Measurements from ENCODE around the gene SMG7.
A peak's percentile ranks its signal among the peaks of the same experiment; 100 is the strongest.
"Not testable (repeated sequence)": the region's sequence is repeated elsewhere in the genome, so short reads cannot be mapped to it uniquely, and the experiment has no call there.

SMG7 gene, protein sequence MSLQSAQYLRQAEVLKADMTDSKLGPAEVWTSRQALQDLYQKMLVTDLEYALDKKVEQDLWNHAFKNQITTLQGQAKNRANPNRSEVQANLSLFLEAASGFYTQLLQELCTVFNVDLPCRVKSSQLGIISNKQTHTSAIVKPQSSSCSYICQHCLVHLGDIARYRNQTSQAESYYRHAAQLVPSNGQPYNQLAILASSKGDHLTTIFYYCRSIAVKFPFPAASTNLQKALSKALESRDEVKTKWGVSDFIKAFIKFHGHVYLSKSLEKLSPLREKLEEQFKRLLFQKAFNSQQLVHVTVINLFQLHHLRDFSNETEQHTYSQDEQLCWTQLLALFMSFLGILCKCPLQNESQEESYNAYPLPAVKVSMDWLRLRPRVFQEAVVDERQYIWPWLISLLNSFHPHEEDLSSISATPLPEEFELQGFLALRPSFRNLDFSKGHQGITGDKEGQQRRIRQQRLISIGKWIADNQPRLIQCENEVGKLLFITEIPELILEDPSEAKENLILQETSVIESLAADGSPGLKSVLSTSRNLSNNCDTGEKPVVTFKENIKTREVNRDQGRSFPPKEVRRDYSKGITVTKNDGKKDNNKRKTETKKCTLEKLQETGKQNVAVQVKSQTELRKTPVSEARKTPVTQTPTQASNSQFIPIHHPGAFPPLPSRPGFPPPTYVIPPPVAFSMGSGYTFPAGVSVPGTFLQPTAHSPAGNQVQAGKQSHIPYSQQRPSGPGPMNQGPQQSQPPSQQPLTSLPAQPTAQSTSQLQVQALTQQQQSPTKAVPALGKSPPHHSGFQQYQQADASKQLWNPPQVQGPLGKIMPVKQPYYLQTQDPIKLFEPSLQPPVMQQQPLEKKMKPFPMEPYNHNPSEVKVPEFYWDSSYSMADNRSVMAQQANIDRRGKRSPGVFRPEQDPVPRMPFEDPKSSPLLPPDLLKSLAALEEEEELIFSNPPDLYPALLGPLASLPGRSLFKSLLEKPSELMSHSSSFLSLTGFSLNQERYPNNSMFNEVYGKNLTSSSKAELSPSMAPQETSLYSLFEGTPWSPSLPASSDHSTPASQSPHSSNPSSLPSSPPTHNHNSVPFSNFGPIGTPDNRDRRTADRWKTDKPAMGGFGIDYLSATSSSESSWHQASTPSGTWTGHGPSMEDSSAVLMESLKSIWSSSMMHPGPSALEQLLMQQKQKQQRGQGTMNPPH

DNA sequence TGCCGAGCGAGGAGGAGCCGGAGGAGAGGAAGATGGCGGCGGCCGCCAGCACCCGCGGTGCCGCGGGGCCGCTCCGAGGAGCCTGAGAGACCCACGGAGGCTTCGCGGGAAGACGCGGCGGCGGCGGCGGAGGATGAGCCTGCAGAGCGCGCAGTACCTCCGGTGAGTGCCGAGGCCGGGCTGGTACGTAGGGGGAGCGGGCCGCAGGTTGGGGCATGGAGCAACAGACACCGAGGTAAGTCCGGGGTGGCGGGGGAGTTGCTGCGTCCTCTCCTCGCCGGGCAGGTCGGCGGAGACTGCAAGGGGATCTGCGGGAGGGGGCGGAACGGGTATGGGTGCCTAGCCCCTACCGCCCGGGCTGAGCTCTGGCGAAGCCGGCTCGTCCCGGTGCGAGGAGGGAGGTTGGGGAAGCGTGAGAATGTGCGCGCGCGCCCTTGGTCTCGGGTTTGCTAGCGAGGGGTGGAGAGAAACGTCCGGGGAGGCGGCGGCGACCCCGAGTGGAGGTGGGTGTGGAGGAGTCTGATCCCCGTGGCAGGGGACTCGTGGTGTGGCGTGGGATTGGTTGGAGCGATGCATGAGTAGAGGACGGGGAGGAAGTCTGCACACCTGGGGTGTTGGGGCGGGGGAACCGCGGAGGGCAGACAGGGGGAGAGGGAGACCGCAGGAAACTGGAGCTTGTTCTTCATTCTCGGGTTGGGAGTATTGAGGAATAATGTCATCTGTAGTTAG, at the start of gene SMG7:
Gene SMG7, plus strand, starts transcription at position 12 of the 729 bp plus-strand sequence. Its CDS starts 122 bp downstream, at position 134.
- peak; percentile 6 to 16 for DNase-seq (ENCODE audit: extremely low read depth in 1 of 2, low read depth in 1 of 2)

DNA sequence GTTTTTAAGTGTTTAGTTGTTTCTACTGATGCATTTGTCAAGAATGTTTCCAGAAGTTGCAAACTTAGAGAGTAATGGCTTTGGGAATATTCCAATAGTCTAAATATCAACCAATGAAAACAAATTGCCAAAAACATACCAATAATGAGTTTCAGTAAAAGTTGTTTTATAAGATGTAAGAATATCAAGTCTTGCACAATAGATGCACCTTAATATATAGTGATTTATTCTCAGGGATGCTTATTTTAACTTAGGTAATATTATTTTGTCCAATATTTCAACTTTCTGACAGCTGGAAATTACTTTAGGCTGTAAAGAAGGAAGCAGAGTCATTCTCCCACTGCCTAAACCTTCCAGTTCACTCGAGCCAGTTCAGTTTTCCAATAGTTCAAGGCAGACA, 48.8 kb upstream of the SMG7 start:
- DNase-seq (ENCODE audit: extremely low read depth in 1 of 2, low read depth in 1 of 2): no peak

DNA sequence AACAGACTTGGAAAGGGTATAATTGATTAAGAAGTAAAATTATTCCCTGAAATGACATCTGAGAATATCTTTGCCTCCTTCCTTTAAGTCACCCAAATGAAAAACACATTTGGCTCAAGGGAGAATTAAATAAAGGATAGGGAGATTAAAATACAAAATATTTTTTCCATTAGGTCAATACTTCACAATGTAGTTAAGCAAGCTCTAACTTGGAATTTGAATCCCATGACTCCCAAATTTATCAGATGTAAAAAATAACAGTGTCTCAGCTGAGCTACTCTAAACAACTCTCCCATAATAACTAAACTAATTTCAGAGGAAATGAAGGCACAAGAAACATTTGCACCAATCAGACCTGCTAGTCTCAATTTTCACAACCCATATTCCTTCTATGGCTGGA, 47.6 kb upstream of the SMG7 start:
- no peak for DNase-seq (ENCODE audit: extremely low read depth in 1 of 2, low read depth in 1 of 2)

DNA sequence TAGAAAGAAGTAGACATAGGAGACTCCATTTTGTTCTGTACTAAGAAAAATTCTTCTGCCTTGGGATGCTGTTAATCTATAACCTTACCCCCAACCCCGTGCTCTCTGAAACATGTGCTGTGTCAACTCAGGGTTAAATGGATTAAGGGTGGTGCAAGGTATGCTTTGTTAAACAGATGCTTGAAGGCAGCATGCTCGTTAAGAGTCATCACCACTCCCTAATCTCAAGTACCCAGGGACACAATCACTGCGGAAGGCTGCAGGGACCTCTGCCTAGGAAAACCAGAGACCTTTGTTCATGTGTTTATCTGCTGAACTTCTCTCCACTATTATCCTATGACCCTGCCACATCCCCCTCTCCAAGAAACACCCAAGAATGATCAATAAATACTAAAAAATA, 44.7 kb upstream of the SMG7 start:
- not testable (repeated sequence) for DNase-seq (ENCODE audit: extremely low read depth in 1 of 2, low read depth in 1 of 2)

DNA sequence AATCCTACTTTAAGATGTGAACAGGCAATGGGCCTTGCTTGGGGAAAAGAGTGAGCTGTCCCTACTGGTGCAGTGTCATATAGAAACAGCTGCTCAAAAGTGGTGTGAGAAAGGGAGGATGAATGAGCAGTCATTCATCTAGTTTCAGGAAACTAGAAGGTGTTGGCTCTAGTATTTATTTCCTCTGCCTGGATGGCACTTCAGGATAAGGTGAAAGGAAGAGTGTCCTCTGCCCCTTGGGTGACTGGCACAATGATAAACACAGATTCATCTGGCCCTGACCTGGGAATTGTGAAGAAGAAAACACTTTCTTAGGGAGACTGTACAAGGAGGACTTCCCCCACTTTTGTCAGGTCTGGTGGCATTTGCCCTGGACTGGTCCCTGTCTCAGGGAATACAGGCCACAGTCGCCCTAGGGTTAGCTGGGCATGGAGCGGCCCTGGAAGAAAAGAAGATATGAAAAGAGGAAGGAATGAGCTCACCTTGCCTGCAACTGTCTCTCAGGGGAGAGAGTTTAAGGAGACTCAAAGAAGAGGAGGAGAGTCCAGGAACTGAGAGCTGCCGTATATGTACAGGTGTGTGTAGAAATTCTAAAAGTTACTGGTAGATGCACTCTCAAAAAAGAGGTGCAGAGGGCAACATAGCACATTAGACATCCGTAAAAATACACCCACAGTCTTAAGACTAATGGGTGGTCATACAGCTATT, 40.3 kb upstream of the SMG7 start:
- no peak for DNase-seq (ENCODE audit: extremely low read depth in 1 of 2, low read depth in 1 of 2)

DNA sequence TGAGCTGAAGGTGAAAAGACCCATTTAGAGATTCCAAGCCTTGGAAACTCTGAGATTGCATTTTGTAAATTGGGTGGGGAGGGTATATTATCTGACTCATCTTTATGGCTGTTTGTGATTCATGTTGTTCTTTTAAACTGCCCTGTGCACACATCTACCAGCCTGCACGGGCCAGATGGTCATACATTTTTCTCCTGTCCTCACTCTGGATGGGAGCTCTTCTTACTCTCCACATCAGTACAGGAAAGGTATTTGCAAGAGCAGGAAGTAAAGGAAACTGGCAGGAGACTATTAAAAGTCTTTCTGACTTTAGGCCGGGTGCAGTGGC, 39.8 kb upstream of the SMG7 start:
- no peak for DNase-seq (ENCODE audit: extremely low read depth in 1 of 2, low read depth in 1 of 2)

DNA sequence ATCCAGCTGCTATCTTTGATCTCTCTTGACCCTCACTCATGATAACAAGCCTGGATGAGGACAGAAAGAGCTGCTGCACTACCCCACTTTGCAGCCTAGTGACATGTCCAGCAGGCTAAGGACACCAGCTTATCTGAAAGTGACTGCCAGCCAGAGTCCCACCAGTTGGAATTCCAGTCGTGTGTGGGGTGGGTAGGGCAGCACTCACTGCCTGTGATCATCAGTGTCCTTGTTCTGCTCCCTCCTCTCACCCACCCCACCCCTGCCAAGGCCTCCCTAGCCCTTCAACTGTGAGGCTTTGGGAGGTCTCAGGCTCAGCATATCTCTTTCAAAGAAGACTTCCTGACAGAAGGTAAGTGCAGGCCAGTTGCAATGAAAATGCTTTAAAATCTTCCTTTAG, 38.6 kb upstream of the SMG7 start:
- no peak for DNase-seq (ENCODE audit: extremely low read depth in 1 of 2, low read depth in 1 of 2)

DNA sequence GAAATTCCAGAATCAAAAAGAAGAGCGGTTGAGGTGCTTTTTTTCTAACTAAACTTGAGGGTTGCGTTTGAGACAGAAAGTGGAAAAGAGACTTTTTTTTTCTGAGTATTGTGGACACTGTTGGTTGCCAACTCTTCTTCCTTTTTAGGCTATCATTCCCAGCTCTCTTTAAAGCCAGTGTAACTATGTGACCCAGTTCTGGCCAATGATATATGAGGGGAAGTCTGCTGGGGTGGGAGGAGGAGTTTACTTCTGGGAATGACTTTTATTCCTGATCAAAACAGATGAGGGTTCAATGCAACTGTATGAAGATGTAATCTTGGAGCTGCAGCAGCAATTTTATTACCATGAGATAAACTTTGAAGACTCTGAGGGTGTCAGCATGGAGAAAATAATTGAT, 36.8 kb upstream of the SMG7 start:
- DNase-seq (ENCODE audit: extremely low read depth in 1 of 2, low read depth in 1 of 2): no peak

DNA sequence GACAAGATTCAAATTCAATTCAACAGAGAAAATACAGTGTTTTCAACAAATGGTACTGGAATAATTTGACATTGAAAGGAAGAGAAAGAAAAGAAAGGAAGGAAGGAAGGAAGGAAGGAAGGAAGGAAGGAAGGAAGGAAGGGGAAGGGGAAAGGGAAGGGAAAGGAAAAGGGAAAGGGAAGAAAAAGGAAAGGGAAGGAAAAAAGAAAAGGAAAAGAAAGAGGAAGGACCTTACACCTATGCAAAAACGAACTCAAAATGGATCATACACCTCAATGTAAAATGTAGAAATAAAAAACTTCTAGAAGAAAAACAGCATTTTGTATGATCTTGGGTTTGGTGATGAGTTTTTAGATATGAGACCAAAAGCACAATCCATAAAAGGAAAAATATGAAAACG, 34.2 kb upstream of the SMG7 start:
- DNase-seq (ENCODE audit: extremely low read depth in 1 of 2, low read depth in 1 of 2): no peak

DNA sequence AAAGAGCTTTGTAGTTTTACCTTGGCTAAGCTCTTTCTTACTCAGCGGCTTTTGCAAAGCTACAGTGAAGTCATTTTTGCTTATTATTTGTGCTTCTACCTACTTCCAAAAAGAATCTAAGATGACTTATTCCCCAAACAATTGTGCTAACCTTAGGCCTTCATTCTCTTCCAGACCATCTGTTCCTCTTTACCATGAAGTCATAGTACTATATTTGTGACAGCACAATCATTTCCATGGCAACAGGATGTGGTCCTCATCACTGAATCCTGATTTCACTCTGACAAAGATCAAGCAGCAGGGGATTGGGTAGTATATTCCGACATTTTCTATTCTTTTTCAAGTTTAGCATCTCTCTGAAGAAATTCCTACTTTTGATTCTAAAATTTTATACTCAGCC, 29.3 kb upstream of the SMG7 start:
- no peak for DNase-seq (ENCODE audit: extremely low read depth in 1 of 2, low read depth in 1 of 2)

DNA sequence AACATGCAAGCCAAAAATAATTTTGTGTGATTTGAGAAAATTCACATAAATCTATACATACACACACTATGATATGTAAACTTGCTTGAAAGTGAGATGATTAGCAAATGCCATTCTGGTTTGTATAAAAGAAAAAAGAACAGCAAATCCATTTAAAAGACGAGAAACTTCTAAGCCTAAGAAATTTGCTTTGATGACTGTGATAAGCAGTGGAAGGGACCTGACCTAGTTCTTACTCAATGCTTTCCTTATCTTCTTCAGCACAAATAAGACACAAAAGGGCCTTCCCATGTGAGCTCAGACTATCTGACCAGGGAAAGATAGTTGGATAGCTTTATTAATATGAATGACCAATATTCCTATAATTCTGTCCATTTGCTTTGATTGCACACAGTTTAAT, 28.8 kb upstream of the SMG7 start:
- no peak for DNase-seq (ENCODE audit: extremely low read depth in 1 of 2, low read depth in 1 of 2)

DNA sequence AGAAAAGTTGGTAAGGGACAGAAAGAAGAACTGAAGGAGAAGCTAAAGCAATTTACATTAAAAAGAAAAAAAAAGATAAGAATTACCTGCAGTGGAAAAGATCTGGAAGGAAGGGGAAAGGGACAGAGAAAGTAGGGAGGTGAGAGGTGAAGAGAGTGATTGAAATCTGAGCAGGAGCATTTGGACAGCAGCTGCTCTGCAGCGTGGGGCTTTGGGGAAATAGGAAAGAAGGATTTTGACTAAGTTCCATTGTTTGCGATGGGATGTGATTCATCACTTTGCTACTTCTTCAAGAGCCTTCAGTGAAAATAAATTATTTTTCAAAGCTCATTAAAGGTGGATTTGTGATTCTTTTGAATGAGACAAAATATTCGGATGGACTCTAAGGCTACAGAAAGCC, 28.1 kb upstream of the SMG7 start:
- DNase-seq (ENCODE audit: extremely low read depth in 1 of 2, low read depth in 1 of 2): no peak

DNA sequence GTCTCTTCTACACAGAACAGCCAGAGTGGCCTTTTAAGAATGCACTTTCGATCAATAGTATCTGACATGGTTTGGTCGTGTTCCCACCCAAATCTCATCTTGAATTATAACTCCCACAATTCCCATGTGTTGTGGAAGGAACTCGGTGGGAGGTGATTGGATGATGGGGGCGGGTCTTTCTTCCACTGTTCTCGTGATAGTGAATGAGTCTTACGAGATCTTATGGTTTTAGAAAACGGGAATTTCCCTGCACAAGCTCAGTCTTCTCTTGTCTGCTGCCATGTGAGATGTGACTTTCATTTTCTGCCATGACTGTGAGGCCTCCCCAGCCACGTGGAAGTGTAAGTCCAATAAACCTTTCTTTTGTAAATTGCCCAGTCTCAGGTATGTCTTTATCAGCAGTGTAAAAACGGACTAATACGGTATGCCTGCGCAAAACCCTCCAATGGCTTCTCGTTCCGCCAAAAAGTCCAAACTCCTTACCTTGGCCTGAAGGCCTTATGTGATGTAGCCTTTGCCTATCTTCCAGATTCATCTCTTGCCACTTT, 23.0 kb upstream of the SMG7 start:
- DNase-seq (ENCODE audit: extremely low read depth in 1 of 2, low read depth in 1 of 2): no peak

DNA sequence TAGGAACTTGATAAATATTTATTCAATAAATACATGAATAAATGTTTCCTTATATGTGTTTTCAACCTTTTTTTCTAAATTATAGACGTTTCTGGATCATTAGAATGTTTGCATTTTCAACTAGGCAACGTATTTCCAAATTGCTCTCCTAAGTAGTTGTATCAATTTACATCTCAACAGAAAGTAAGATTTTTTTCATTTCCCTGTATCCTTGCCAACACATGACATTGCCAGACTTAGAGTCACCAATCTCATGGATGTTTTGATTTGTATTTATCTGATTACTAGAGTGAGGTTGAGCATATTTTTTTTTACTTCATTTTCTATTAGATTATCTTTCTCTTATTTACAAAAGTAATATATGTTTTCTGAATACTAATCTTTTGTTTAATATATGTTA, 22.2 kb upstream of the SMG7 start:
- DNase-seq (ENCODE audit: extremely low read depth in 1 of 2, low read depth in 1 of 2): no peak

DNA sequence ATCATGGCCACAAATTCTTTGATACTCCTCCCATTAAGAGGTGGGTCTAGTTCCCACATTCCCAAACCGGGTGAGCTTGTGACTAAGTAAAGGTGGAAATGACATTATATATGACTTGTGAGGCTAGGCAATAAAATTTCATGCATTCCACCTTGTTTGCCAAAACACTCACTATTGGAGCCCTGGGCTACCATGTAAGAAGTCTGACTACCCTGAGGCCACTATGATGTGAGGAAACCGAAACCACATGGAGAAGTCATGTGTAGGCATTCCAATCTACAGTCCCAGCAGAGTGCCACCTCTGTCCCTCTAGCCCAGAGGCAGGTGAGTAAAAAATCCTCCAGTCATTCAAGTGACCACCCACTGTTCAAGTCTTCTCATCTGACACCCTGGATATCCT, 17.9 kb upstream of the SMG7 start:
- DNase-seq (ENCODE audit: extremely low read depth in 1 of 2, low read depth in 1 of 2): no peak

DNA sequence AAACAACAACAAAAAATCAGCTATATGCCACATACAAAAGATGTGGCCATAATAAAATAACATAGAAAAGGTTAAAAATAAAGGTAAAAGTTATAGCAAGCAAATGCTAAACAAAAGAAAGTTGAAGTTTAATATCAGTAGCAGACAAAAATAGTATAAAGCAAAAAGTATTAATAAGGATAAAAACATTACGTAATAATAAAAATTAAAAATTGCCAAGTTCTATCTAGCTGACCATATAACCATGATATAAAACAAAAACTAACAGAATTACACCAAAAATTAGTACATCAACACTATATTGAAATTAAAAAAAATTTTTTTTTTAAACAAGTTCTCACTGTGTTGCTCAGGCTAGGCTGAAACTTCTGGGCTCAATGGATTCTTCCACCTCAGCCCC, 15.5 kb upstream of the SMG7 start:
- DNase-seq (ENCODE audit: extremely low read depth in 1 of 2, low read depth in 1 of 2): no peak

DNA sequence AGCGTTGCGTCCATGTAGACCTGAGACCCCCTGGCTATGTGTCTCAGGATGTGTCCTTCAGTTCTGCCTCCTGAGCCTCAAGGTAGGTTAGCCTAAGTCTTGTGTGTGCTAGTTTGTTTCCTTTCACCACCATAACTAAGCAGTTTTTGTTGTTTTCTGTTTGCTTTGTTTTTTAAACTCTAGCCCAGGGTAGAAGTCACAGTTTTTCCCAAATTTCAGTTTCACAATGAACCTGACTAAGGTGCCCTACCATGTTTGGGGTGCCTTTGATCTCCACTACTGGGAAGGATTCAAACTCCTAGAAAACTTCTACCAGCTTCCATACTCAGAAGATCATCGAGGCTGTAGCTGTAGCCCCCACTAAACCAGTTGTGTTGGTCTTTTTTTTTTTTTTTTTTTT, 14.8 kb upstream of the SMG7 start:
- no peak for DNase-seq (ENCODE audit: extremely low read depth in 1 of 2, low read depth in 1 of 2)

DNA sequence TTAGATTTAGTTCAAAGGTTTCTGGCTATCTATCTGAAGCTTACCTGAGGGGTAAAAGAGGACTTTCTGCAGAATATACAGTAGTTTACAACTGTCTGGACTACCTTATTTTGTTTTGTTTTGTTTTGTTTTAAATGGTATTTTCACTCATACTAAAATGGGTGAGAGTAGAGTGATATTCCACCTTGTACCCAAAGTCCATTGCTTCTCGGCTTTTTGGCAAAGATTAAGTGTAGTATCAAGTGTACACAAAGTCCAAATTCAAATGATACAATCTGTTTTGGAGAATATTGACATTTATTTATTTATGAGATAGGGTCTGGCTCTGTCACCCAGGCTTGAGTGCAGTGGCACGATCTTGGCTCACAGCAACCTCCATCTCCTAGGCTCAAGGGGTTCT, 11.7 kb upstream of the SMG7 start:
- DNase-seq (ENCODE audit: extremely low read depth in 1 of 2, low read depth in 1 of 2): no peak

DNA sequence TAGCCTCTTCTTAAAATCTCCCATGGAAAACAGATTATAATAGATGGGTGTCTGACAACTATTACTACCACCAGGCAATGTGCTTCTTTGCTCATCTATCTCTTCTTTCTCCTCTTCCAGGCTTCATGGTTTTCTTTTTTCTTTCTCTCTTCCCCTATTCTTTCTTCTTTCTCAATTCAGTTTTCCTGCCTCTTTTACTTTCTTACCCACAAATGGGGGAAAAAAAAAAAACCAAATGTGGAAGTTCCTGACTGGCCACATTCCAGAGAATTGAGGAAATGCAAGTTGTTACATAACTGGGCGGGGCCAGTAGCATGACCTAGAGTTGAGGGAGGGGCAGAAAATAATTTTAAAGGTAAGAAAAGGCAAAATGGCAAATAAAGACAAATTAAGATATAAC, 10.9 kb upstream of the SMG7 start:
- DNase-seq (ENCODE audit: extremely low read depth in 1 of 2, low read depth in 1 of 2): no peak

DNA sequence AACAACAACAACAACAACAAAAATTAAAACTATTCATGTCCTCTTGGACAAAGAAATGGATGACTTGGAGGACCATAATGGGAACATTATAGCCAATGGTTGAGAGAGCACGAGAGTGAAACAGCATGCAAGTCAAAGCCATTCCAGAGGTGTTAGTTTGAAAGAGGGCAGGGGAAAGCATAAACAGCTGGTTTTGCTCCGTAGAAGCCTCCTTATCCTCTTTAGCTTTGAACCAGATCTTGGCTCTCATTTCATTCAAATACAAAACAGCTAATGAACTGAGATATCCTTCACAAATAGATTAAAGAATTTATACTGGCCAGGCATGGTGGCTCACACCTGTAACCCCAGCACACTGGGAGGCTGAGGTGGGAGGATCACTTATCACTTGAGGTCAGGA, 8.7 kb upstream of the SMG7 start:
- no peak for DNase-seq (ENCODE audit: extremely low read depth in 1 of 2, low read depth in 1 of 2)
